Stomach (tissue), 9 donors: ENCODE data around the gene GPC5. TPM values are rescaled to one million over a fixed set of nuclear protein-coding genes. Genes with fewer than 3 reads are reported as not detected.
A peak's percentile ranks its signal among the peaks of the same experiment; 100 is the strongest.
"Not testable (repeated sequence)": the region's sequence is repeated elsewhere in the genome, so short reads cannot be mapped to it uniquely, and the experiment has no call there.

Source experiments
- DNase-seq, 2 donors: peaks; one replicate each; pipeline versions ENCODE4 v3.0.0 to v3.0.0-alpha.2; 2013 to 2019
- H3K27ac ChIP-seq, 5 donors: fragments of 200-600 bp in 4 of 5; sonication (generic) in 4 of 5; one replicate each; pipeline ENCODE4 v1.5.1; 2013 to 2019; ENCODE audit warnings: mild to moderate bottlenecking in 1 of 5, moderate library complexity in 1 of 5
- H3K27me3 ChIP-seq, 3 donors: fragments of 200-600 bp; sonication (generic); one replicate each; pipeline ENCODE4 v1.5.1; 2017 to 2019; ENCODE audit warnings: mixed run types in 1 of 3
- H3K36me3 ChIP-seq, 4 donors: fragments of 200-600 bp; sonication (generic); 1 replicate in 3 of 4; 2 replicates in 1 of 4; pipeline ENCODE4 v1.5.1; 2016 to 2019
- H3K4me1 ChIP-seq, 4 donors: fragments of 200-600 bp; sonication (generic); one replicate each; pipeline ENCODE4 v1.5.1; 2016 to 2019
- H3K4me3 ChIP-seq, 4 donors: fragments of 200-600 bp; sonication (generic) in 3 of 4; one replicate each; pipeline ENCODE4 v1.5.1; 2016 to 2019; ENCODE audit warnings: mild to moderate bottlenecking in 1 of 4
- H3K9me3 ChIP-seq, 4 donors: fragments of 200-600 bp; sonication (generic); one replicate each; pipeline ENCODE4 v1.5.1; 2016 to 2019
- EP300 ChIP-seq: sonication (generic); formaldehyde crosslinking; IDR thresholded peaks from one replicate; pipeline ENCODE4 v1.6.1; 2017; ENCODE audit warnings: antibody characterized with exemption
- POLR2A ChIP-seq, 4 donors: fragments of 450-650 bp; IDR thresholded peaks; one replicate each; pipeline ENCODE4 v1.6.1; 2016; ENCODE audit warnings: antibody characterized with exemption in 4 of 4, control low read depth in 2 of 4, mild to moderate bottlenecking in 1 of 4, moderate library complexity in 1 of 4
- POLR2AphosphoS5 ChIP-seq, 3 donors: sonication (generic); formaldehyde crosslinking; IDR thresholded peaks; one replicate each; pipeline ENCODE4 v1.6.1; 2016; ENCODE audit warnings: antibody characterized with exemption in 3 of 3
- WGBS, 5 donors: extraction: QIAGEN DNeasy Blood & Tissue Kit in 3 of 5; methylation state at CpG; one replicate each; pipeline versions ENCODE4 v1.1.5 to v1.1.7; 2013 to 2018; 5-methylcytosine and 5-hydroxymethylcytosine counted together
- intact Hi-C: fragments of 100-400 bp; cut with DNase I; formaldehyde crosslinking; loops from one replicate; pipeline ENCODE4 v1.15.1; 2023; ENCODE audit warnings: low total_unique reads
- polyA plus RNA-seq, 3 donors: library from polyadenylated mRNA; stranded (reverse); fragments of 200-250 nt; gene quantifications; one replicate each; pipeline ENCODE4 v1.2.3, GENCODE V29; 2013
- total RNA-seq, 5 donors: library from RNA; depleted of rRNA; stranded (reverse); fragments of >200 nt; gene quantifications; one replicate each; pipeline versions ENCODE4 v1.1.0 to v1.2.3, GENCODE V29; 2014 to 2016
- TF ChIP-seq, protein P1 (sequence below), 7 experiments: fragments of 450-650 bp in 4 of 7; fragments of 200-600 bp in 3 of 7; sonication (generic) in 3 of 7; IDR thresholded peaks; one replicate each; pipeline ENCODE4 v1.5.1; 2016 to 2019; ENCODE audit warnings: antibody characterized with exemption in 7 of 7, control low read depth in 2 of 7, mild to moderate bottlenecking in 1 of 7
- donor health status: healthy with polysubstance abuse.
- donor health status: Bipolar disorder and iron deficiency.
- donor health status: healthy.

Gene GPC5
- total and polyA plus RNA-seq, 8 donors = 0.87 to 2.8 TPM; not detected in 6

DNA sequence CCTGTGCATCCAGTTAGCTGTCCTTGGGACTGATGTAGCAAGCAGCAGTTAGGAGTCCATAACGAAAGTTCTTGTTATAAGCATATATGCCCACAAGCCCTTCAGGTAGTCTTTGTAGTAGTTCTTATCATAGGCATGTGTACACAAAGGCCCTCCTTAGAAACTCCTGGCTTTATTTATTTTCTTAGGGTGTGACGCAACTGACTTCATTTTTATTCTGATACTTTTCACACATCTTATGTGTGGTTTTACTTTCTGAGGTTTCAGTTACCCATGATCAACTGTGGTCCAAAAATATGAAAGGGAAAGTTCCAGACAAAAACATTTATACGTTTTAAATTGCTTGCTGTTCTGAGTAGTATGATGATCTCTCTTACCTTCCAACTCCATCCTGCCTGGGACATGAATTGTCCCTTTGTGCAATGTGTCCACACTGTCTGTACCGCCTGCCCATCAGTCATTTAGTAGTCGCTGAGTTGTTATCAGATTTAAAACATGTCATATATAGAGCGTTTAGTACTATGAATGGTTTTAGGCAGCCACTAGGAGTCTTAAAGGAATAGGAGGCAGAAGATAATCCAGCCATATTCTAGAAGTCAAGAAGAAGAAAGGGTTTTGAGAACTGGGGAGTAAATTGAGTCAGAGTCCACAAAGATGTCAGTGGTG lies 19.4 kb downstream of the GPC5 start:
- H3K27me3 ChIP-seq = no peaks in the 10 kb centered on the region
- no peaks in the 10 kb centered on the region for H3K4me1 ChIP-seq
- peak in 1 of 2 donors; percentile 64 for DNase-seq
- WGBS, 5 donors = 22 to 32% (median 29%) methylated on average over 6 of the region's 6 CpGs
- no peak overlapping the region for H3K4me3 ChIP-seq
- H3K9me3 ChIP-seq = no peaks in the 10 kb centered on the region
- intact Hi-C loops = no loop called here
- no peak for TF ChIP-seq POLR2A (IDR thresholded peaks at IDR 0.05)
- TF ChIP-seq, protein P1, sequence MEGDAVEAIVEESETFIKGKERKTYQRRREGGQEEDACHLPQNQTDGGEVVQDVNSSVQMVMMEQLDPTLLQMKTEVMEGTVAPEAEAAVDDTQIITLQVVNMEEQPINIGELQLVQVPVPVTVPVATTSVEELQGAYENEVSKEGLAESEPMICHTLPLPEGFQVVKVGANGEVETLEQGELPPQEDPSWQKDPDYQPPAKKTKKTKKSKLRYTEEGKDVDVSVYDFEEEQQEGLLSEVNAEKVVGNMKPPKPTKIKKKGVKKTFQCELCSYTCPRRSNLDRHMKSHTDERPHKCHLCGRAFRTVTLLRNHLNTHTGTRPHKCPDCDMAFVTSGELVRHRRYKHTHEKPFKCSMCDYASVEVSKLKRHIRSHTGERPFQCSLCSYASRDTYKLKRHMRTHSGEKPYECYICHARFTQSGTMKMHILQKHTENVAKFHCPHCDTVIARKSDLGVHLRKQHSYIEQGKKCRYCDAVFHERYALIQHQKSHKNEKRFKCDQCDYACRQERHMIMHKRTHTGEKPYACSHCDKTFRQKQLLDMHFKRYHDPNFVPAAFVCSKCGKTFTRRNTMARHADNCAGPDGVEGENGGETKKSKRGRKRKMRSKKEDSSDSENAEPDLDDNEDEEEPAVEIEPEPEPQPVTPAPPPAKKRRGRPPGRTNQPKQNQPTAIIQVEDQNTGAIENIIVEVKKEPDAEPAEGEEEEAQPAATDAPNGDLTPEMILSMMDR (IDR thresholded peaks at IDR 0.05) = no peak
- TF ChIP-seq POLR2AphosphoS5 (IDR thresholded peaks at IDR 0.05) = no peak
- no peak for TF ChIP-seq EP300
- H3K27ac ChIP-seq = no peak overlapping the region
- no peaks in the 10 kb centered on the region for H3K36me3 ChIP-seq

DNA sequence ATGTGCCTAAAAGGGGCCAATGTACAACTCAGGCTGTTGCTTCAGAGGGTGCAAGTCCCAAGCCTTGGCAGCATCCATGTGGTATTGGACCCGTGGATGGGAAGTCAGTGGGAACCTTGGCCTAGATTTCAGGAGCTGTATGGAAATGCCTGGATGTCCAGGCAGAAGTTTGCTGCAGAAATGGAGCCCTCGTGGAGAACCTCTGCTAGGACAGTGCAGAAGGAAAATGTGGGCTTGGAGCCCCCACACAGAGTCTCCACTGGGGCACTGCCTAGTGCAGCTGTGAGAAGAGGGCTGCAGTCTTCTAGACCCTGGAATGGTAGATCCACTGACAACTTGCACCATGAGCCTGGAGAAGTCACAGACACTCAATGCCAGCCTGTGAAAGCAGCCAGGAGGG lies 28.5 kb downstream of the GPC5 start:
- 55 to 75% (median 64%) methylated on average over 2 of the region's 2 CpGs for WGBS, 5 donors
- intact Hi-C loops = no loop called here
- H3K4me1 ChIP-seq = no peaks in the 10 kb centered on the region

DNA sequence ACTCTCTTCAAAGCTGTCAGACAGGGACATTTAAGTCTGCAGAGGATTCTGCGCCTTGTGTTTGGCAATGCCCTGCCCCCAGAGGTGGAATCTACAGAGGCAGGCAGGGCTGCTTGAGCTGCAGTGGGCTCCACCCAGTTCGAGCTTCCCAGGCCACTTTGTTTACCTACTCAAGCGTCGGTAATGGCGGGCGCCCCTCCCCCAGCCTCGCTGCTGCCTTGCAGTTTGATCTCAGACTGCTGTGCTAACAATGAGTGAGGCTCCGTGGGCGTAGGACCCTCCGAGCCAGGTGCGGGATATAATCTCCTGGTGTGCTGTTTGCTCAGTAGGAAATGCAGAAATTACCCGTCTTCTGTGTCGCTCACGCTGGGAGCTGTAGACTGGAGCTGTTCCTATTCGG lies 40.3 kb downstream of the GPC5 start:
- H3K4me3 ChIP-seq, H3K27me3 ChIP-seq, H3K27ac ChIP-seq, H3K9me3 ChIP-seq, DNase-seq, H3K4me1 ChIP-seq, H3K36me3 ChIP-seq, intact Hi-C loops: not testable (repeated sequence)
- WGBS, 5 donors = 78 to 95% (median 87%) methylated on average over 7 to 15 of the region's 15 CpGs

More for the DNA sequence above, 28.5 kb downstream of the GPC5 start:
- Histone ChIP-seq H3K27me3 (no peaks in the 10 kb centered on the region), H3K27ac (no peak overlapping the region), H3K36me3 (no peaks in the 10 kb centered on the region), H3K9me3 (peaks cover 0 to 31% (median 26%) of the 10 kb centered on the region in 4 donors), H3K4me3 (no peak overlapping the region)
- TF ChIP-seq POLR2A (IDR thresholded peaks at IDR 0.05) (no peak), POLR2AphosphoS5 (IDR thresholded peaks at IDR 0.05) (no peak), EP300 (no peak)
- TF ChIP-seq, protein P1 (IDR thresholded peaks at IDR 0.05) = no peak
- DNase-seq = no peak

DNA sequence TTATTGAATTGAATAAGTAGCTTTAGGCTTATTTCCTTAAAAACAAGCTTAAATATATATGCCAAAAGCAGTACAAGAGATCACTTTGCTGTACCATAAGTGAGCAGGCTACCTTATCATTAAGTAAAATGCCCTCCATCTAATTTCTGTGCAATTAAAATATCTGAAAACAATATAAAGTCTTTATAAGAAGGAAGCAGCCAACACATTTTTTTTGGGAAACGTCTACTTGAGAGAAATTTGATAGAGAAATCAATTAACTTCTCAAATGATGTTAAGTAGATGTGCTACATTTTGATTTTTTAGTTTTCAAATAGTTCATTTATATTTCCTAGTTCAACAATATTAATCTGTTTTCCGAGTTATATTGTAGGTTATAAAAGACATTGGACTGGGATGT lies 52.5 kb downstream of the GPC5 start:
- WGBS, 5 donors = 74 to 82% (median 79%) methylated on average over 2 of the region's 2 CpGs
- Histone ChIP-seq H3K27me3 (no peaks in the 10 kb centered on the region), H3K27ac (no peak overlapping the region), H3K36me3 (no peaks in the 10 kb centered on the region), H3K4me3 (no peak overlapping the region), H3K4me1 (no peaks in the 10 kb centered on the region), H3K9me3 (no peaks in the 10 kb centered on the region)
- no peak for DNase-seq
- no peak for TF ChIP-seq EP300
- no peak for TF ChIP-seq POLR2AphosphoS5 (IDR thresholded peaks at IDR 0.05)
- TF ChIP-seq, protein P1 (IDR thresholded peaks at IDR 0.05) = no peak
- TF ChIP-seq POLR2A (IDR thresholded peaks at IDR 0.05) = no peak
- intact Hi-C loops = no loop called here

DNA sequence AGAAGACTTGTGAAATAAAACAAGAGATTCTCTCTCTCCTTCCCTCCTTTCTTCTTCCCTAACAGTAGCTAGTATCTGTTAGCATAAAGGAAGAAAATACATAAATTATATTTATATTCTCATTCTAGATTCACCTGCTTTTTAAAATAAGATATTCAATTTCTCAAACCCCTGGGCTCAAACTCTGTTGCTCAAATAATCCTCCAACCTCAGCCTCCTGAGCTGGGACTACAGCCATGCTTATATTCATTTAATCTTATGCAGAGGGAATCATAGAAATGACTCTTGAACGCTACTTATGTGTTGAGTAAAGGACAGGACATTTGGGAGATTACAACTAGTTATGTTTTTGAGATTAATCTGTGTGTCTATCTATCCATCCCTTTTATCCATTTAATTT lies 56.2 kb downstream of the GPC5 start:
- no peaks in the 10 kb centered on the region for H3K4me1 ChIP-seq
- no peak overlapping the region for H3K27ac ChIP-seq
- no peak for TF ChIP-seq POLR2A (IDR thresholded peaks at IDR 0.05)
- TF ChIP-seq, protein P1 (IDR thresholded peaks at IDR 0.05) = no peak
- TF ChIP-seq EP300 = no peak
- no peak for TF ChIP-seq POLR2AphosphoS5 (IDR thresholded peaks at IDR 0.05)
- no peak for DNase-seq
- H3K4me3 ChIP-seq = no peak overlapping the region
- intact Hi-C loops = no loop called here
- H3K9me3 ChIP-seq = no peaks in the 10 kb centered on the region
- 29 to 75% (median 72%) methylated on average over 1 of the region's 1 CpG for WGBS, 5 donors
- H3K27me3 ChIP-seq = no peaks in the 10 kb centered on the region
- no peaks in the 10 kb centered on the region for H3K36me3 ChIP-seq
